Erythroblast (primary cell): ENCODE results near the gene PADI4.

ENCODE experiments used
- GATA1 ChIP-seq: IDR thresholded peaks from 2 replicates; pipeline ENCODE4 v1.6.1; 2011; ENCODE audit warnings: low read depth, mild to moderate bottlenecking, control low read depth, low read length, moderate library complexity
- POLR2A ChIP-seq: IDR thresholded peaks from 2 replicates; pipeline ENCODE4 v1.6.1; 2011; ENCODE audit warnings: mild to moderate bottlenecking, low read length

DNA sequence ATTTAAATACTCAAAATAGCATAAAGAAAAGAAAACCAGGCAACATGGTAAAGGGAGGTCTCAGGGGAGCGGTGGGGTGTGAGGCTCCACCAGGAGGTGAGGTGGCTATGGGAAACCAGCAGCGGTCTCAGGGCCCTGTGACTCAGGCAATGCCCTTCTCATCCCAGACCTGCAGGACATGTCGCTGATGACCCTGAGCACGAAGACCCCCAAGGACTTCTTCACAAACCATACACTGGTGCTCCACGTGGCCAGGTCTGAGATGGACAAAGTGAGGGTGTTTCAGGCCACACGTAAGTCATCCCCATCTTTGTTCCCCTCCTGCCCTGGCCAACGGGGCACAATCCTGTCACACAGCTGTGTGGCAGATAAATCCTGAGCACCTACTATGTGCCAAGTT lies 31.5 kb downstream of the PADI4 start:
- no peak for TF ChIP-seq POLR2A
- TF ChIP-seq GATA1: no peak
